A673 (cell line): ENCODE data around the gene ACSM4.

Experiments
- CTCF ChIP-seq: fragments of 300-800, 200-600 bp; sonication (generic); conservative IDR thresholded peaks from 2 replicates; pipeline ENCODE4 v1.5.1; 2017; ENCODE audit warnings: low read depth, mild to moderate bottlenecking, antibody characterized with exemption, low read length, moderate library complexity, mixed read lengths
- EZH2 ChIP-seq: fragments of 200-600 bp; sonication (generic); IDR thresholded peaks from 2 replicates; pipeline ENCODE4 v1.6.1; 2017; ENCODE audit warnings: borderline replicate concordance, low read depth, mild to moderate bottlenecking, mixed read lengths, antibody characterized with exemption, low read length; ENCODE audit not compliant: poor library complexity, severe bottlenecking

- no peak for TF ChIP-seq CTCF
- TF ChIP-seq EZH2: no peak
These were observed 39.3 kb upstream of the ACSM4 start for GRCh38 chr12:7264538-7264937.
